NCI-H1436 treated with DMSO at 0.1 percent for 48 hours (cell line): ENCODE data around the gene LARP1.
A peak's percentile ranks its signal among the peaks of the same experiment; 100 is the strongest.

Experiments
- DNase-seq: peaks from one replicate; lab custom pipeline; 2025; lab: John Stamatoyannopoulos, UW

Gene LARP1

DNA sequence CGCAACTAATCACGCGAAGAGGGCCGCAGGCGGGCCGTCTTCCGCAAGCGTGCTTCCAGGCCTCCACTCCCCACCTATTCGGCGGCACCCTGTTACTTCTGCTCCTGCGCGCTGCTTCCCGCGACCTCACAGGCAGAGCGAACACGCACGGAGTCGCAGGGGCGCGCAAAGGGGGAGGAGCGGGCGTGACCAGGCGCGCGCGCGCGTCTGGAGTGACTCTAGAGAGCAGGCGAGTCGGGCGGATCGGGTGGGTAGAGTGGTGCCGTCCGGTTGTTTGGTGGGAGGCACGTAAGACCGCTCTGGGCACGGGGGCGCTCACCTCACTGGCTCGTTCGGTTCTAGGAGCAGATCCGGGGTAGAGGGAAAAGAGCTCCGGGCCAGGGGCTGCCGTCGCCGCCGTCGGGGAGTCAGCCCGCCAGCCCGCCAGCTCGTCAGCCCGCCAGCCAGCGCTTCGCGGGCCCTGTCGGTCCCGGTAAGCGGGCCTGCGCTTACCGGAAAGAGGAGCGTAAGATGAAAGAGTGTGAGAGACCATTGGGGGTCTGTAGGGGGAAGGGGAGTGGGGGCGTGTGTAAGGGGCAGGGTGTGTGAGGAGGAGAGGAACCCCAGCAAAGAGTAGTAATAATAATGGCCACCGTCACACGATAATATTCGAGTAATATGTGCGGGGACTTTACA lies 103.3 kb downstream of the LARP1 start, which contains the start of gene CNOT8:
Gene CNOT8, plus strand, starts transcription at position 331 of the 675 bp plus-strand sequence. CDS start 4,652 bp downstream, outside the sequence.
- DNase-seq: peak; percentile 88

DNA sequence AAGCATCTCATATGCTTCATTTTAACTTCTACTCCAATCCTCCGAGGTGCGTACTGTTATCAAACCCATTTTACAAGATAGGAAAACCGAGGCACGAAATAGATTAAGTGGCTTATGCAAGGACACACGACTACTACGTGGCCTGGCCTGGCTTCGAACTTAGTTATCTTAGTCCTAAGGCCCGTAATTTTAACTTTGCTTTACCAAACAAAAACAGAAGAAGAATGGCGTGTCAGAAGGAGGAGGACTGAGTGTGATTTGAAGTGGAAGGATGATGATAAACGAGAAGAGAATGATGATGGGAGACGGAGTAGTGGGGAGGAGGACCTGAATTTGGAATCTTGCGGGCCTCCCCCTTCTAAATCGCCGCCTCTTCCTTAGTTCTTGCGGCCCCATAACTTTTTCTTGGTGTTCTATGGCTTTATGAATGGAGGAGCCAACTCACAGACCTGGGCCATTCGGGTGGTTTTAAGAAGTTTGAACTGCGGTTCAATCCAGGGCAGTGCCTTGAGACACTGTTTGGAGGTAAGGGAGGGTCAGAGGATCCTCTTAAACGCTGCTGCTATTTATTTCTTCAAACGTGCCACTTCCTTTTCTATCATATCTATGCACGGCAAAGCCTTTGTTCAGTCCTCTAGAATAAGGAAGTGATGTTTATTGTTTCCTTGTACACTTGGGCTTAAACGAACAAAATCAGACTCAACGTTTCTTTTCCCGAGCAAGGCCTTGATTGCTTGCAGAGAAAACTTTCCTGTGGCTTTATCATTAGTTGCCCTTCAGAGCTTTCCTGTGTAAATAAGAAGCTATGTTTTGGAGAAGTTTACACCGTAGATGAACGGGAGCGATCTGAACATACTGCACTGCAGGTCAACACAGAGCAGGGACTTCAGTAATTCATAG lies 104.0 kb downstream of the LARP1 start:
- no peak for DNase-seq

DNA sequence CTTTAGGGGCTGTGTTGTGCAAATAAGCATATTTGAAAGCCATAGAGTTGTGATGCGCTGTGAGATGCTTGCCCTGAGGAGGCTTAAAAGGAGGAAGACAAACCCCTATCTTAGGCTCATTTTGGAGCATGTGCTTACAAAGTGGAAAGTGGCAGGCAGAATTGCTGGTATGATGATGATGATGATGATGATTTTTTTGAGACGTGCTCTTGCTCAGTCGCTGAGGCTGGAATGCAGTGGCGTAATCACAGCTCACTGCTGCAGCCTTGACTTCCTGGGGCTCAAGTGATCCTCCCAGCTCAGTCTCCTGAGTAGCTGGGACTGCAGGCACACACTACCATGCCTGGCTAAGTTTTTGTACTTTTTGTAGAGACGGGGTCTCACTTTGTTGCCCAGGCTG lies 104.9 kb downstream of the LARP1 start:
- DNase-seq: no peak

DNA sequence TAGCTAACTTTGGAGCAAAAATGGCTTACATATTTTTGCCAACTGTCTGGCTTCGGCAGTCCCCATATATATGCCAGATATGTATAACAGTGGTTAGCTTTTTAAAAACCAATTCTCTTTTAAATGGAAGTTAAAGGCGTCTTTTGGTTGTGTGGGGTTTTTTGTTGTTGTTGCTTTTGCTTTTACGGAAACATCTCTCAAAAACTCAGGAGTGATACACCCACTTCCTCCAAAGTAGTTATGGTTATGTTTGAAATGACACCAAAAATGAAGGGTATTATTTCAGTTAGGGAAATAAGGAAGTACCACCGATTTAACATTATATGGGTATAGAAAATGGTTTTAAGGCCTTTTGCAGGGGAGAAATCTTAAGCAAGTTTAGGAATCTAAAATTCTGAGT lies 105.6 kb downstream of the LARP1 start:
- DNase-seq: no peak

DNA sequence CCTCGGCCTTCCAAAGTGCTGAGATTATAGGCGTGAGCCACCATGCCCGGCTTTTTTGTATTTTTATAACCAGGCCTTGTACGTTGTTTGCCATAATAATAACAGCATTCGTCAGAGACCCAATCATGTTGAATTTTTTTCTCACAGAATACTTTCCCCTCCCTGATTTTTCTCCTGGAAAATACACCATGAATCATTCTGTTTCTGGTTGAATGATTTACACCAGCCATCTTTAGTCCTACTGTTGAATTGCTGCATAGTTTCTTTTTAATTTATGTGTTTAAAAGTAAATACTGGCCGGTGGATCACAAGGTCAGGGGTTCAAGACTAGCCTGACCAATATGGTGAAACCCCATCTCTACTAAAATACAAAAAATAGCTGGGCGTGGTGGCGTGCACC lies 106.8 kb downstream of the LARP1 start:
- no peak for DNase-seq

DNA sequence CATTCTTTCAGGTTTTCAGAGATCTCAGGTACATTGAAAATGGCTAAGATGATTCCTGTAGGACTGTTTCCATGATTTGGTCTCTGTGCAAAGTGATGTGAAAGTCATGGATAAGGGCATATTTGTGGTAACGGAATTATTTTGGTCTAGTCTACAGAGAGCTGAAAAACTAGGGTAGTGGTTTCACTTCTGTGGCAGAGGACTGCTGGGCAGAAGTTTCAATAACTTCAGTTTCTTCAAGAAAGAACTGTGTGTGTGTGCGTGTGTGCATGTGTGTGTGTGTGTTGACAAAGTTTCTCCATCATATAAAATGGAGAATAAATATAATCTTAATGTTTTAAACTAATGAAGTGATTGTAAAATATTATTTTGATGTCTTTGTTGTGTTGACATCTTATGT lies 107.6 kb downstream of the LARP1 start:
- no peak for DNase-seq

DNA sequence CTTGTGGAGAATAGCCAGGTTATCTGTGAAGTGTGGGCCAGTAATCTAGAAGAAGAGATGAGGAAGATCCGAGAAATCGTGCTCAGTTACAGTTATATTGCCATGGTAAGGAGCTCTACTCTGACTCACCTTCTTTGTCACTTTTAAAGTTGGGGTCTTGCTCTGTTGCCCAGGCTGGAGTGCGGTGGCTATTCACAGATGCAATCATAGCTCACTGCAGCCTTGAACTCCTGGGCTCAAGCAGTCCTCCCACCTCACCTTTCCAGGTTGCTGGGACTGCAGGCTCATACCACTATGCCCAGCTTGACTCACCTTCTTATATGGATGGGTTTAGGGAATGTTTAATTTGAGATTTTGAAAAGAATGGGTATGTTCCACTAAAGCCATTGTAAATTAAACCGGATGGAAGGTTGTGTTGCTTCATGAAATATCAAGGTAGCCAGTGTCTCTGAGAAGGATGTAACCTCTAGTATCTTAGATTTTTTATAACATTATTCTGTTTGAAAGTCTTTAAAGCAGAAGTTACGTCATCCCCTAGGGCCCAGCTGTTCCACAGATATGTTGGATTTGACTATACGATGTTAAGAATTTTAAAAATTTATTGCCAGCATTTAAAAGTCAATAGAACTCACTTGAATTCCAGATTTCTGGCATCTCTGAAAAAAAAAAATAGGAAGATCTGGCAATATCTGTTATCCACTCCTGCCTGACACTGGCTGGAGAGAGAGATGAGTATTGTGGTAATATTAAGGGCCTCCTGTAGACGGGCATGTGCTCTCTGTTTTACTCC lies 108.3 kb downstream of the LARP1 start:
- no peak for DNase-seq

DNA sequence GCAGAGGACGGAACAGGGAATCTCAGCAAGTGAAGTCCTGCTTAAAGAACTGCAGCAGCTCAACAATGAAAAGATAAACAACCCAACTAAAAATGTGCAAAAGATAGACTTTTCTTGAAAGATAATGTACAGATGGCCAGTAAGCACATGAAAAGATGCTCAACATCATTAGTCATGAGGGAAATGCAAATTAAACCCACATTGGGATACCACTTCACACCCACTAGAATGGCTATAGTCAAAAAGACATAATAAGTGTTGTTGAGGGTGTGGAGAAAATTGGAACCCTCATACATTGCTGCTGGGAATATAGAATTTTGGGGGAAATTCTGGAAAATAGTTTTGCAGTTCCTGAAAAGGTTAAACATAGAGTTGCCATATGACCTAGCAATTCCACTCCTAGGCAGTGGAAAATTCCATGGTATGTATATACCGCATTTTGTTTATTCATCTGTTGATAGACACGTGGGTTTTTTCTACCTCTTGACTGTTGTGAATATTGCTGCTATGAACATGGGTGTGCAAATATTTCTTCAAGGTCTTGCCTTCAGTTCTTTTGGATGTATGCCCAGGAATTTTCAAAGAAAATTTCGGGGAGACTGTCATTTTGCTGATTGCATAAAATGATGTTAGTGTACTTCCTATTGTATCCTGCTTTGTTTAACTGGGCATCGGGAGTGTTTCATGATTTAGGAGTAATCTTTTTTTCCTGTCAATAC lies 110.4 kb downstream of the LARP1 start:
- DNase-seq: no peak

DNA sequence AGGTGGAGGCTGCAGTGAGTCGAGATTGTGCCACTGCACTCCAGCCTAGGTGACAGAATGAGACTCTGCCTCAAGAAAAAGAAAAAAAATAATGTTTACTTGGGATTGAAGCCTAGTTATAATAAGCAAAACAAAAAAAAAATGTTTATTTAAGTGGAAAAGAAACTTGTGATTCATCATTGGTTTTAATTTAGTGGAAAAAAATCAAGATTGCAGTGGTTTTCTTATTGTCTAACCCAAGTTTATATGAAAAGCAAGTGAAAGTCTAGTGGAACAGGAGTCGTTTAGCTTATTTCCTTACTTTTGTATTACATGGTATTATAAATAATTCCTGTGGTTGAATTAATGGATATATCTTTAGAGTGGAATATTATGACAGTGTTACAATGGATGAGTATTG lies 111.7 kb downstream of the LARP1 start:
- DNase-seq: no peak
